Liver (tissue), 9 donors: Measurements from ENCODE around the gene TFDP2. TPM values are rescaled to one million over a fixed set of nuclear protein-coding genes. Genes with fewer than 3 reads are reported as not detected.
A peak's percentile ranks its signal among the peaks of the same experiment; 100 is the strongest.

ENCODE experiments used
- DNase-seq: peaks from one replicate; pipeline ENCODE4 v3.0.0-alpha.2; 2017; ENCODE audit warnings: low spot score
- H3K27ac ChIP-seq, 2 donors: one replicate each; pipeline ENCODE4 v1.7.0; 2013; ENCODE audit warnings: inconsistent platforms in 2 of 2, low read length in 2 of 2, control low read depth in 1 of 2, low read depth in 1 of 2, mild to moderate bottlenecking in 1 of 2
- H3K27me3 ChIP-seq, 4 donors: one replicate each; pipeline versions ENCODE4 v1.6.1 to v1.7.0; 2013; ENCODE audit warnings: low read length in 3 of 4, inconsistent platforms in 1 of 4, mild to moderate bottlenecking in 1 of 4, moderate library complexity in 1 of 4; ENCODE audit not compliant: control insufficient read depth in 4 of 4, insufficient read depth in 4 of 4
- H3K36me3 ChIP-seq, 4 donors: one replicate each; pipeline versions ENCODE4 v1.6.1 to v1.7.0; 2013; ENCODE audit warnings: low read length in 3 of 4, mild to moderate bottlenecking in 3 of 4, low read depth in 1 of 4, moderate library complexity in 1 of 4; ENCODE audit not compliant: control insufficient read depth in 4 of 4, insufficient read depth in 3 of 4
- H3K4me1 ChIP-seq, 4 donors: one replicate each; pipeline versions ENCODE4 v1.6.1 to v1.7.0; 2013; ENCODE audit warnings: low read length in 3 of 4, mild to moderate bottlenecking in 3 of 4, moderate library complexity in 1 of 4; ENCODE audit not compliant: control insufficient read depth in 4 of 4, insufficient read depth in 4 of 4
- H3K4me3 ChIP-seq, 3 donors: one replicate each; pipeline versions ENCODE4 v1.6.1 to v1.7.0; 2013; ENCODE audit warnings: low read length in 3 of 3, control low read depth in 1 of 3, low read depth in 1 of 3, mild to moderate bottlenecking in 1 of 3
- H3K9ac ChIP-seq, 2 donors: one replicate each; pipeline ENCODE4 v1.7.0; 2013; ENCODE audit warnings: low read length in 2 of 2, mild to moderate bottlenecking in 2 of 2, moderate library complexity in 2 of 2, control low read depth in 1 of 2, low read depth in 1 of 2
- H3K9me3 ChIP-seq, 4 donors: one replicate each; pipeline versions ENCODE4 v1.6.1 to v1.7.0; 2013; ENCODE audit warnings: low read length in 3 of 4; ENCODE audit not compliant: control insufficient read depth in 4 of 4
- ATF3 ChIP-seq: IDR thresholded peaks from 2 replicates; pipeline ENCODE4 v1.6.1; 2016; ENCODE audit warnings: antibody characterized with exemption
- CTCF ChIP-seq: fragments of 150-350 bp; IDR thresholded peaks from 2 replicates; pipeline ENCODE4 v1.5.1; 2017; ENCODE audit warnings: improper control_type of control experiment, low read depth, low read length; ENCODE audit not compliant: missing input control
- EGR1 ChIP-seq, 2 donors: IDR thresholded peaks; 2 replicates each; pipeline ENCODE4 v1.6.1; 2016 to 2018; ENCODE audit warnings: antibody characterized with exemption in 2 of 2, low read depth in 2 of 2
- FOXA1 ChIP-seq: IDR thresholded peaks from 2 replicates; pipeline ENCODE4 v1.6.1; 2016; ENCODE audit warnings: antibody characterized with exemption
- FOXA2 ChIP-seq: IDR thresholded peaks from 2 replicates; pipeline ENCODE4 v1.6.1; 2016; ENCODE audit warnings: antibody characterized with exemption
- GABPA ChIP-seq, 2 donors: IDR thresholded peaks in 1 of 2; conservative IDR thresholded peaks in 1 of 2; 2 replicates each; pipeline ENCODE4 v1.6.1; 2016; ENCODE audit warnings: antibody characterized with exemption in 2 of 2, mild to moderate bottlenecking in 1 of 2, moderate library complexity in 1 of 2
- HNF4A ChIP-seq, 2 donors: conservative IDR thresholded peaks; 2 replicates each; pipeline ENCODE4 v1.6.1; 2016; ENCODE audit warnings: antibody characterized with exemption in 2 of 2, mild to moderate bottlenecking in 2 of 2
- HNF4G ChIP-seq: IDR thresholded peaks from 2 replicates; pipeline ENCODE4 v1.6.1; 2016; ENCODE audit warnings: antibody characterized with exemption
- JUND ChIP-seq, 2 donors: IDR thresholded peaks; 2 replicates each; pipeline ENCODE4 v1.6.1; 2016; ENCODE audit warnings: antibody characterized with exemption in 2 of 2
- MAX ChIP-seq: IDR thresholded peaks from 2 replicates; pipeline ENCODE4 v1.6.1; 2016; ENCODE audit warnings: antibody characterized with exemption
- NR2F2 ChIP-seq: IDR thresholded peaks from 2 replicates; pipeline ENCODE4 v1.6.1; 2016; ENCODE audit warnings: antibody characterized with exemption
- RAD21 ChIP-seq, 2 donors: IDR thresholded peaks; 2 replicates each; pipeline ENCODE4 v1.6.1; 2016; ENCODE audit warnings: antibody characterized with exemption in 2 of 2, mild to moderate bottlenecking in 2 of 2
- RXRA ChIP-seq, 2 donors: IDR thresholded peaks; 2 replicates each; pipeline ENCODE4 v1.6.1; 2017 to 2018; ENCODE audit warnings: antibody characterized with exemption in 2 of 2, mild to moderate bottlenecking in 1 of 2
- SP1 ChIP-seq: IDR thresholded peaks from 2 replicates; pipeline ENCODE4 v1.6.1; 2018; ENCODE audit warnings: antibody characterized with exemption, mild to moderate bottlenecking
- TAF1 ChIP-seq: conservative IDR thresholded peaks from 2 replicates; pipeline ENCODE4 v1.6.1; 2016; ENCODE audit warnings: antibody characterized with exemption, mild to moderate bottlenecking
- YY1 ChIP-seq: IDR thresholded peaks from 2 replicates; pipeline ENCODE4 v1.6.1; 2016; ENCODE audit warnings: antibody characterized with exemption, mild to moderate bottlenecking
- WGBS: extraction: QIAGEN DNeasy Blood & Tissue Kit; methylation state at CpG from one replicate; pipeline ENCODE4 v1.1.7; 2013; 5-methylcytosine and 5-hydroxymethylcytosine counted together
- polyA plus RNA-seq, 2 donors: library from polyadenylated mRNA; stranded (reverse) in 1 of 2; unstranded in 1 of 2; fragments of 200-250 nt in 1 of 2; fragments of >200 nt in 1 of 2; fragmentation: Nextera tagmentation in 1 of 2; extraction: Ambion mirVana in 1 of 2; gene quantifications; one replicate each; pipeline versions ENCODE4 v1.2.1 to v1.2.3, GENCODE V29; 2013 to 2015
- total RNA-seq, 2 donors: library from RNA; depleted of rRNA; stranded (reverse); fragments of >200 nt; gene quantifications; one replicate each; pipeline ENCODE4 v1.2.3, GENCODE V29; 2014
- TF ChIP-seq, protein P1 (sequence below): IDR thresholded peaks from 2 replicates; pipeline ENCODE4 v1.6.1; 2016; ENCODE audit warnings: antibody characterized with exemption, mild to moderate bottlenecking
- TF ChIP-seq, protein P2 (sequence below): IDR thresholded peaks from 2 replicates; pipeline ENCODE4 v1.6.1; 2016; ENCODE audit warnings: antibody characterized with exemption
- donor health status: healthy.
- donor health status: healthy.
- donor health status: healthy.
- donor health status: healthy.
- donor health status: healthy.

The TFDP2 gene
- total and polyA plus RNA-seq, 4 donors: 8.0 to 52.0 (median 29.7) TPM

GRCh38 chr3:142129516-142130171 is 19.7 kb downstream of the TFDP2 start:
- Histone ChIP-seq H3K36me3 (no peaks in the 10 kb centered on the region), H3K4me3 (no peak overlapping the region), H3K9ac (no peak overlapping the region), H3K9me3 (no peaks in the 10 kb centered on the region), H3K27me3 (no peaks in the 10 kb centered on the region), H3K27ac (no peak overlapping the region), H3K4me1 (peaks cover 0 to 7% (median 3%) of the 10 kb centered on the region in 4 donors)
- TF ChIP-seq RXRA (IDR thresholded peaks at IDR 0.05): no peak
- peak; percentile 10 for TF ChIP-seq CTCF
- WGBS: 99% methylated on average over 2 of the region's 2 CpGs
- no peak for DNase-seq

DNA sequence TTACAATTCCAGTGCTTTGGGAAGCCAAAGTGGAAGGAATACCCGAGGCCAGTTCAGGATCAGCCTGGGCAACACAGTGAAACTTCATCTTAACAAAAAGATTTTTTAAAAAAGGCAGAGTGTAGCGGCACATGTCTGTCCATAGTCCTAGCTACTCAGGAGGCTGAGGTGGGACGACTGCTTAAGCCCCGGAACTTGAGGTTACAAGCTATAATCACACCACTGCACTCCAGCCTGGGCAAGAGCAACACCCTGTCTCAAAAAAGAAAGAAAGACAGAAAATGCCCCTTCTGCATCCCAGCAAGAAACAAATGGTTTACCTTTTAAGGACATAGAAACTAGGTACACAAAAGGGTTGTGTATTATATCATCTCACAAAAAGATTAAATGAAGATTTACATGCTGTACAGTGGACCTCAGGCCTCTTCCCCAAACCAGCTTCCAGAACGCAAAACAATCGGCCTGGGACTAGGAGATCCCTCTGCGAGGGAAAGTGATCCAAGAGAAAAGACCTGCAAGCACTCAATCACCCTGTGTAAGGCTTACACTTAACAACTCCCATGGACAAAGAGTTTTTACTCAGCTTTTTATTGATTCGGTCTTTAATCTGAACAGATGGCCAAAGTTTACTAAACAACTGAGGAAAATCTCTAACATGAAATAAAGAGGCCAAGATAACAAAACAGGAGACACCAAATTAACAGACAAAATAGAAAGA is 21.2 kb downstream of the TFDP2 start:
- Histone ChIP-seq H3K9me3 (no peaks in the 10 kb centered on the region), H3K36me3 (no peaks in the 10 kb centered on the region), H3K4me3 (no peak overlapping the region), H3K27ac (no peak overlapping the region), H3K9ac (no peak overlapping the region), H3K4me1 (peaks cover 0 to 7% (median 3%) of the 10 kb centered on the region in 4 donors), H3K27me3 (no peaks in the 10 kb centered on the region)
- no peak for TF ChIP-seq JUND (IDR thresholded peaks at IDR 0.05)
- TF ChIP-seq SP1: no peak
- TF ChIP-seq, protein P1, sequence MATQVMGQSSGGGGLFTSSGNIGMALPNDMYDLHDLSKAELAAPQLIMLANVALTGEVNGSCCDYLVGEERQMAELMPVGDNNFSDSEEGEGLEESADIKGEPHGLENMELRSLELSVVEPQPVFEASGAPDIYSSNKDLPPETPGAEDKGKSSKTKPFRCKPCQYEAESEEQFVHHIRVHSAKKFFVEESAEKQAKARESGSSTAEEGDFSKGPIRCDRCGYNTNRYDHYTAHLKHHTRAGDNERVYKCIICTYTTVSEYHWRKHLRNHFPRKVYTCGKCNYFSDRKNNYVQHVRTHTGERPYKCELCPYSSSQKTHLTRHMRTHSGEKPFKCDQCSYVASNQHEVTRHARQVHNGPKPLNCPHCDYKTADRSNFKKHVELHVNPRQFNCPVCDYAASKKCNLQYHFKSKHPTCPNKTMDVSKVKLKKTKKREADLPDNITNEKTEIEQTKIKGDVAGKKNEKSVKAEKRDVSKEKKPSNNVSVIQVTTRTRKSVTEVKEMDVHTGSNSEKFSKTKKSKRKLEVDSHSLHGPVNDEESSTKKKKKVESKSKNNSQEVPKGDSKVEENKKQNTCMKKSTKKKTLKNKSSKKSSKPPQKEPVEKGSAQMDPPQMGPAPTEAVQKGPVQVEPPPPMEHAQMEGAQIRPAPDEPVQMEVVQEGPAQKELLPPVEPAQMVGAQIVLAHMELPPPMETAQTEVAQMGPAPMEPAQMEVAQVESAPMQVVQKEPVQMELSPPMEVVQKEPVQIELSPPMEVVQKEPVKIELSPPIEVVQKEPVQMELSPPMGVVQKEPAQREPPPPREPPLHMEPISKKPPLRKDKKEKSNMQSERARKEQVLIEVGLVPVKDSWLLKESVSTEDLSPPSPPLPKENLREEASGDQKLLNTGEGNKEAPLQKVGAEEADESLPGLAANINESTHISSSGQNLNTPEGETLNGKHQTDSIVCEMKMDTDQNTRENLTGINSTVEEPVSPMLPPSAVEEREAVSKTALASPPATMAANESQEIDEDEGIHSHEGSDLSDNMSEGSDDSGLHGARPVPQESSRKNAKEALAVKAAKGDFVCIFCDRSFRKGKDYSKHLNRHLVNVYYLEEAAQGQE: no peak
- TF ChIP-seq HNF4G: no peak
- no peak for TF ChIP-seq NR2F2
- no peak for TF ChIP-seq GABPA (IDR thresholded peaks at IDR 0.05 in 1 of 2, conservative IDR thresholded peaks at IDR 0.05 in 1 of 2)
- TF ChIP-seq FOXA1: no peak
- TF ChIP-seq EGR1 (IDR thresholded peaks at IDR 0.05; ENCODE audit: low read depth in 2 of 2): no peak
- TF ChIP-seq YY1: no peak
- no peak for TF ChIP-seq RAD21 (IDR thresholded peaks at IDR 0.05)
- no peak for TF ChIP-seq MAX
- no peak for TF ChIP-seq CTCF
- no peak for TF ChIP-seq HNF4A (conservative IDR thresholded peaks at IDR 0.05)
- TF ChIP-seq, protein P2, sequence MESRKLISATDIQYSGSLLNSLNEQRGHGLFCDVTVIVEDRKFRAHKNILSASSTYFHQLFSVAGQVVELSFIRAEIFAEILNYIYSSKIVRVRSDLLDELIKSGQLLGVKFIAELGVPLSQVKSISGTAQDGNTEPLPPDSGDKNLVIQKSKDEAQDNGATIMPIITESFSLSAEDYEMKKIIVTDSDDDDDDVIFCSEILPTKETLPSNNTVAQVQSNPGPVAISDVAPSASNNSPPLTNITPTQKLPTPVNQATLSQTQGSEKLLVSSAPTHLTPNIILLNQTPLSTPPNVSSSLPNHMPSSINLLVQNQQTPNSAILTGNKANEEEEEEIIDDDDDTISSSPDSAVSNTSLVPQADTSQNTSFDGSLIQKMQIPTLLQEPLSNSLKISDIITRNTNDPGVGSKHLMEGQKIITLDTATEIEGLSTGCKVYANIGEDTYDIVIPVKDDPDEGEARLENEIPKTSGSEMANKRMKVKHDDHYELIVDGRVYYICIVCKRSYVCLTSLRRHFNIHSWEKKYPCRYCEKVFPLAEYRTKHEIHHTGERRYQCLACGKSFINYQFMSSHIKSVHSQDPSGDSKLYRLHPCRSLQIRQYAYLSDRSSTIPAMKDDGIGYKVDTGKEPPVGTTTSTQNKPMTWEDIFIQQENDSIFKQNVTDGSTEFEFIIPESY: no peak
- no peak for TF ChIP-seq FOXA2
- no peak for TF ChIP-seq ATF3
- no peak for TF ChIP-seq TAF1
- TF ChIP-seq RXRA (IDR thresholded peaks at IDR 0.05): no peak
- WGBS: 78% methylated on average over 8 of the region's 8 CpGs
- DNase-seq: no peak
